GM12892 (cell line): Measurements from ENCODE around the gene JAZF1.

Experiments
- POLR2A ChIP-seq: IDR thresholded peaks from 2 replicates; pipeline ENCODE4 v1.6.1; 2011; ENCODE audit warnings: low read depth, low read length, control low read depth
- POLR2AphosphoS5 ChIP-seq: IDR thresholded peaks from 2 replicates; pipeline ENCODE4 v1.6.1; 2011; ENCODE audit warnings: low read depth, low read length, control low read depth
- TAF1 ChIP-seq: IDR thresholded peaks from 2 replicates; pipeline ENCODE4 v1.6.1; 2011; ENCODE audit warnings: low read depth, mild to moderate bottlenecking, control low read depth, low read length, borderline replicate concordance

- no peak for TF ChIP-seq POLR2AphosphoS5
- no peak for TF ChIP-seq POLR2A
- TF ChIP-seq TAF1: no peak
Measured at GRCh38 chr7:28199021-28199510, 18.5 kb upstream of the JAZF1 start.
